SHP77 (cell line): ENCODE results near the gene CD40.

Source experiments
- DNase-seq, 2 experiments: peaks; one replicate each; lab custom pipeline; 2025; lab: John Stamatoyannopoulos, UW

The CD40 gene

GRCh38 chr20:46122516-46123481 lies 4.7 kb downstream of the CD40 start:
- no peak for DNase-seq

- no peak for DNase-seq
Measured at GRCh38 chr20:46123482-46124245, 5.5 kb downstream of the CD40 start.

- DNase-seq = no peak
Measured at GRCh38 chr20:46126440-46127056, 8.4 kb downstream of the CD40 start.

GRCh38 chr20:46127396-46128010 lies 9.4 kb downstream of the CD40 start:
- DNase-seq = no peak

GRCh38 chr20:46128310-46129151 lies 10.4 kb downstream of the CD40 start:
- DNase-seq = peak in 1 of 2 experiments; percentile 52

GRCh38 chr20:46129955-46130481 lies 11.9 kb downstream of the CD40 start:
- DNase-seq = peak; percentile 46 to 47

- peak; percentile 47 to 63 for DNase-seq
Measured at GRCh38 chr20:46130534-46130933, 12.4 kb downstream of the CD40 start.

GRCh38 chr20:46131396-46131795 lies 13.3 kb downstream of the CD40 start:
- DNase-seq = no peak

GRCh38 chr20:46132705-46133120 lies 14.6 kb downstream of the CD40 start:
- DNase-seq = peak; percentile 57 to 63

- DNase-seq = no peak
Measured at GRCh38 chr20:46133886-46134654, 16.0 kb downstream of the CD40 start.

- no peak for DNase-seq
Measured at GRCh38 chr20:46134716-46135115, 16.6 kb downstream of the CD40 start.

GRCh38 chr20:46135856-46136633 lies 17.9 kb downstream of the CD40 start:
- no peak for DNase-seq

GRCh38 chr20:46137816-46138215 lies 19.7 kb downstream of the CD40 start:
- no peak for DNase-seq

GRCh38 chr20:46139266-46139889 lies 21.3 kb downstream of the CD40 start:
- no peak for DNase-seq

- DNase-seq = peak in 1 of 2 experiments; percentile 20
Measured at GRCh38 chr20:46139908-46140482, 21.9 kb downstream of the CD40 start.

GRCh38 chr20:46142124-46142523 lies 24.0 kb downstream of the CD40 start:
- DNase-seq = no peak

GRCh38 chr20:46144432-46145025 lies 26.4 kb downstream of the CD40 start:
- DNase-seq = no peak

- DNase-seq = no peak
Measured at GRCh38 chr20:46145713-46146112, 27.6 kb downstream of the CD40 start.
